B cell (primary cell): ENCODE data around the gene SPATA20. TPM values are rescaled to one million over a fixed set of nuclear protein-coding genes. Genes with fewer than 3 reads are reported as not detected.

Experiments
- ATAC-seq: fragments of 200-7000 bp; cut with Tn5 transposase; one replicate; pipeline ENCODE4 v1.10.0; 2021; ENCODE audit warnings: low read depth, mild to moderate bottlenecking, moderate number of reproducible peaks, moderate library complexity
- CTCF ChIA-PET: fragments of 350-600 bp; sonication (Branson Sonifier 250); formaldehyde crosslinking; loops from one replicate; lab custom pipeline; 2021; ENCODE audit warnings: antibody characterized with exemption, inconsistent platforms; lab: Charles Lee
- POLR2A ChIA-PET: fragments of 350-600 bp; sonication (Branson Sonifier 250); formaldehyde crosslinking; loops from one replicate; lab custom pipeline; 2021; ENCODE audit warnings: antibody characterized with exemption; lab: Charles Lee
- DNase-seq: peaks from one replicate; pipeline ENCODE4 v3.0.0; 2013
- H2AFZ ChIP-seq: 2 replicates; pipeline ENCODE4 v1.6.1; 2012; ENCODE audit warnings: mild to moderate bottlenecking, low read depth, low read length; ENCODE audit not compliant: insufficient read depth, poor library complexity, severe bottlenecking
- H3K27ac ChIP-seq, 2 donors: 1 replicate in 1 of 2; 2 replicates in 1 of 2; pipeline ENCODE4 v1.5.1; 2012 to 2013; ENCODE audit warnings: low read length in 2 of 2, mild to moderate bottlenecking in 2 of 2, moderate library complexity in 1 of 2
- H3K27me3 ChIP-seq, 4 experiments: fragments of 200-600 bp in 1 of 4; sonication (generic) in 1 of 4; replicated peaks in 1 of 4; 1 replicate in 2 of 4; 2 replicates in 2 of 4; pipeline versions ENCODE4 v1.6.1 to v1.7.0; 2013 to 2016; ENCODE audit warnings: low read length in 3 of 4, mild to moderate bottlenecking in 2 of 4, mixed read lengths in 1 of 4, moderate library complexity in 1 of 4; ENCODE audit not compliant: insufficient read depth in 4 of 4, control insufficient read depth in 3 of 4; ENCODE audit errors: control extremely low read depth in 1 of 4
- H3K36me3 ChIP-seq, 2 experiments: replicated peaks in 1 of 2; 1 replicate in 1 of 2; 2 replicates in 1 of 2; pipeline versions ENCODE4 v1.6.1 to v1.7.1; 2013; ENCODE audit warnings: low read length in 1 of 2; ENCODE audit not compliant: insufficient read depth in 2 of 2, control insufficient read depth in 1 of 2; ENCODE audit errors: control extremely low read depth in 1 of 2, extremely low read depth in 1 of 2
- H3K4me1 ChIP-seq, 2 donors: fragments of 200-600 bp in 1 of 2; sonication (generic) in 1 of 2; 1 replicate in 1 of 2; 2 replicates in 1 of 2; pipeline versions ENCODE4 v1.5.1 to v1.6.1; 2013 to 2017; ENCODE audit warnings: low read length in 2 of 2; ENCODE audit not compliant: control insufficient read depth in 2 of 2, insufficient read depth in 2 of 2
- H3K4me2 ChIP-seq: replicated peaks from 2 replicates; pipeline ENCODE3; 2012; ENCODE audit warnings: mild to moderate bottlenecking, low read depth, low read length; ENCODE audit not compliant: poor library complexity, severe bottlenecking
- H3K4me3 ChIP-seq, 5 experiments: fragments of 200-600 bp in 1 of 5; sonication (generic) in 1 of 5; 1 replicate in 3 of 5; 2 replicates in 2 of 5; pipeline versions ENCODE4 v1.5.1 to v1.7.0; 2011 to 2016; ENCODE audit warnings: low read length in 4 of 5, mild to moderate bottlenecking in 4 of 5, low read depth in 2 of 5, control low read depth in 1 of 5, moderate library complexity in 1 of 5; ENCODE audit not compliant: insufficient read depth in 1 of 5; ENCODE audit errors: control extremely low read depth in 1 of 5, extremely low read depth in 1 of 5
- H3K79me2 ChIP-seq: fragments of 200-600 bp; sonication (generic); one replicate; pipeline ENCODE4 v1.6.0; 2016; ENCODE audit warnings: low read length; ENCODE audit not compliant: control insufficient read depth, insufficient read depth
- H3K9ac ChIP-seq: fragments of 200-600 bp; sonication (generic); 2 replicates; pipeline ENCODE4 v1.6.1; 2017; ENCODE audit warnings: mild to moderate bottlenecking, low read length, moderate library complexity
- H3K9me3 ChIP-seq, 3 donors: one replicate each; pipeline versions ENCODE4 v1.6.1 to v1.7.1; 2013; ENCODE audit warnings: low read length in 2 of 3; ENCODE audit not compliant: control insufficient read depth in 2 of 3, insufficient read depth in 1 of 3; ENCODE audit errors: control extremely low read depth in 1 of 3
- H4K20me1 ChIP-seq: 2 replicates; pipeline ENCODE4 v1.6.0; 2012; ENCODE audit warnings: mild to moderate bottlenecking, low read length; ENCODE audit not compliant: insufficient read depth, control insufficient read depth, poor library complexity, severe bottlenecking
- H3K27ac Mint-ChIP-seq: one replicate; pipeline ENCODE4 v1.8.0; 2021; ENCODE audit warnings: mixed read lengths
- H3K27me3 Mint-ChIP-seq: one replicate; pipeline ENCODE4 v1.8.0; 2021; ENCODE audit warnings: mixed read lengths
- H3K4me1 Mint-ChIP-seq: one replicate; pipeline ENCODE4 v1.8.0; 2021; ENCODE audit warnings: mixed read lengths
- H3K4me3 Mint-ChIP-seq: one replicate; pipeline ENCODE4 v1.8.0; 2021; ENCODE audit warnings: mixed read lengths
- H3K9me3 Mint-ChIP-seq: one replicate; pipeline ENCODE4 v1.8.0; 2022; ENCODE audit warnings: mixed read lengths; ENCODE audit not compliant: insufficient read depth
- CTCF ChIP-seq: fragments of 200-600 bp; IDR thresholded peaks from one replicate; pipeline ENCODE4 v1.8.0; 2022; ENCODE audit warnings: antibody characterized with exemption, mild to moderate bottlenecking
- EZH2 ChIP-seq: IDR thresholded peaks from 2 replicates; pipeline ENCODE4 v1.6.1; 2012; ENCODE audit warnings: borderline replicate concordance, low read depth, mild to moderate bottlenecking, moderate library complexity, low read length; ENCODE audit not compliant: insufficient read depth, poor library complexity, severe bottlenecking
- WGBS: methylation state at CpG from one replicate; pipeline ENCODE4 v1.1.5; 2013; ENCODE audit warnings: missing lambda C conversion rate; ENCODE audit not compliant: insufficient coverage; 5-methylcytosine and 5-hydroxymethylcytosine counted together
- intact Hi-C: fragments of 100-400 bp; cut with micrococcal nuclease; formaldehyde crosslinking; loops from one replicate; pipeline ENCODE4 v1.10.0; 2022
- polyA plus RNA-seq: library from polyadenylated mRNA; depleted of rRNA; stranded (reverse); fragments of >200 nt; gene quantifications from 2 replicates; pipeline ENCODE4 v1.2.3, GENCODE V29; 2012
- total RNA-seq, 2 donors: library from RNA; stranded (reverse); fragments of 120-200 nt in 1 of 2; gene quantifications; 1 replicate in 1 of 2; 2 replicates in 1 of 2; pipeline versions ENCODE4 v1.2.3 to v1.2.4, GENCODE V29; 2013 to 2022

Gene SPATA20
- total and polyA plus RNA-seq, 2 donors (not counting 1 experiment from before 2014, with no cell fraction given) = 61.7 to 68.5 TPM

GRCh38 chr17:50559674-50560184 lies 12.8 kb downstream of the SPATA20 start:
- H3K4me3 ChIP-seq = peak overlapping the region in 4 of 5 experiments; percentile 43 to 70 (median 60)
- H3K79me2 ChIP-seq = no peaks in the 10 kb centered on the region
- peaks cover 0 to 27% (median 0%) of the 10 kb centered on the region in 3 donors for H3K9me3 ChIP-seq
- peak overlapping the region; percentile 99 for H3K4me2 ChIP-seq
- DNase-seq (peak; percentile 58), ATAC-seq (peak; percentile 26)
- H3K9ac ChIP-seq = peak overlapping the region; percentile 71
- peak overlapping the region; percentile 64 for H2AFZ ChIP-seq
- peaks cover 8% of the 10 kb centered on the region for H4K20me1 ChIP-seq
- intact Hi-C loops = loop anchor here (1.0 to 5.0 kb wide), 4 partner anchors 12 to 307 kb away; partner anchors contain the start of genes ANKRD40, SPATA20 and TOB1
- ChIA-PET CTCF (interaction anchor here (1.0 kb wide), 1 partner anchor 18 kb away, joined by 3 read pairs; no protein-coding TSS in a partner anchor), POLR2A (no interaction called here)
- H3K27ac ChIP-seq = no peak overlapping the region
- H3K36me3 ChIP-seq = no peaks in the 10 kb centered on the region
- peaks cover 34 to 35% of the 10 kb centered on the region in 2 donors for H3K4me1 ChIP-seq
- peaks cover 26% of the 10 kb centered on the region for H3K4me1 Mint-ChIP-seq
- WGBS = 7% methylated on average over 23 of the region's 27 CpGs
- TF ChIP-seq CTCF (no peak), EZH2 (no peak)
- peaks cover 24% of the 10 kb centered on the region for H3K27me3 Mint-ChIP-seq
- peaks cover 0 to 82% (median 34%) of the 10 kb centered on the region in 4 experiments for H3K27me3 ChIP-seq
- H3K27ac Mint-ChIP-seq = no peak overlapping the region
- no peaks in the 10 kb centered on the region for H3K9me3 Mint-ChIP-seq
- peak overlapping the region; percentile 87 for H3K4me3 Mint-ChIP-seq
